ENCODE data around the gene FGD4.
A peak's percentile ranks its signal among the peaks of the same experiment; 100 is the strongest.

DNA sequence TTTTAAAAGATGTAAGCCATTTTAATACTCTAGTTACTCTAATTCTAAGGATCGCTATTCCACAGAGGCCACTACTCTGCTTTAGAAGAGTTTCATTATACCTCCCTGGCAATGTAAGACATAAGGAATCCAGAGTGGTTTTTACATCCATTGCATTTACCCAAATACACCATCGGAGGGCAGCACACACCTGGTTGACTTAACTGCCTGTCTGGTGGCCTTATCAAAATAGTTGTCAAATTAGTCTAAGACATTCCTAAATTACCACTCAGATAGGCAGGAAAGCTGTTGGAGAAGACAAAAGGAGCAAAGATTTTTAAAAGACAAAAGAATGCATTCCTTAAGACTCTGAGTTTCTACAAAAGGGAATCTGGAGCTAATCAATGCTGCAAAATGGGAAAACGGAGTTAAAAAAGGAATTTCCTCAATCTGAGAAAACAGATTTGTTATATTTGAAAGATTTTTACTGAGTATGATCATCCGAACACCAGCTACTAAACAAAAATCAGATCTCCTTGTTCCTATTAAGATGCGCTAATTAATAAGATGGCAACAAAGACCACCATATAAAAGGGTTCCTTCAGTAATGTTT is 33.8 kb upstream of the FGD4 start:
- TF ChIP-seq CTCF (conservative IDR thresholded peaks at IDR 0.05; ENCODE audit: low read depth, low read length) (peak; percentile 85), RAD21 (IDR thresholded peaks at IDR 0.05; ENCODE audit: low read length) (peak; percentile 90), MXI1 (IDR thresholded peaks at IDR 0.05; ENCODE audit: borderline replicate concordance, low read depth, low read length) (no peak), CEBPB (IDR thresholded peaks at IDR 0.05; ENCODE audit: low read depth, low read length) (no peak), RFX5 (IDR thresholded peaks at IDR 0.05; ENCODE audit: low read depth, low read length) (no peak), POLR2A (IDR thresholded peaks at IDR 0.05; ENCODE audit: low read depth, low read length) (no peak), CHD1 (IDR thresholded peaks at IDR 0.05; ENCODE audit: low read depth, low read length) (no peak), BHLHE40 (IDR thresholded peaks at IDR 0.05; ENCODE audit: low read depth, low read length) (no peak)

All from IMR-90 (cell line).